HL-60 (cell line): ENCODE data around the gene MSN.
"Not testable (repeated sequence)": the region's sequence is repeated elsewhere in the genome, so short reads cannot be mapped to it uniquely, and the experiment has no call there.

Experiments
- DNase-seq, 2 experiments: peaks; one replicate each; pipeline ENCODE4 v3.0.0-alpha.2; 2010 to 2020; ENCODE audit warnings: low read depth in 1 of 2, low spot score in 1 of 2
- H3K27ac ChIP-seq: fragments of 250-450 bp; sonication (Bioruptor Pico); replicated peaks from 2 replicates; pipeline ENCODE4 v1.5.1; 2020; ENCODE audit warnings: mild to moderate bottlenecking, moderate library complexity
- H3K27me3 ChIP-seq: fragments of 250-450 bp; sonication (Bioruptor Pico); 2 replicates; pipeline ENCODE4 v1.5.1; 2021; ENCODE audit warnings: mild to moderate bottlenecking, moderate library complexity; ENCODE audit not compliant: insufficient read depth, poor library complexity, severe bottlenecking
- H3K4me3 ChIP-seq: replicated peaks from 2 replicates; pipeline ENCODE4 v1.5.1; 2011; ENCODE audit warnings: mild to moderate bottlenecking, control low read depth, low read length; ENCODE audit not compliant: insufficient read depth
- GABPA ChIP-seq: IDR thresholded peaks from 2 replicates; pipeline ENCODE4 v1.6.1; 2012; ENCODE audit warnings: low read depth
- POLR2AphosphoS5 ChIP-seq: IDR thresholded peaks from 2 replicates; pipeline ENCODE4 v1.6.1; 2012; ENCODE audit warnings: low read depth
- SPI1 ChIP-seq: IDR thresholded peaks from 2 replicates; pipeline ENCODE4 v1.6.1; 2012; ENCODE audit warnings: low read depth, mild to moderate bottlenecking, borderline replicate concordance
- TF ChIP-seq, protein P1 (sequence below): IDR thresholded peaks from 2 replicates; pipeline ENCODE4 v1.6.1; 2012; ENCODE audit warnings: low read depth; ENCODE audit not compliant: insufficient replicate concordance
- TF ChIP-seq, protein P2 (sequence below): IDR thresholded peaks from one replicate; pipeline ENCODE4 v1.5.1; 2011; ENCODE audit warnings: low read length, control low read depth, inconsistent platforms; ENCODE audit not compliant: insufficient read depth

The MSN gene

GRCh38 chrX:65634732-65635131, 32.7 kb upstream of the MSN start:
- Histone ChIP-seq H3K27ac (no peak overlapping the region), H3K4me3 (no peak overlapping the region), H3K27me3 (no peaks in the 10 kb centered on the region)
- DNase-seq = no peak
- TF ChIP-seq, protein P1, sequence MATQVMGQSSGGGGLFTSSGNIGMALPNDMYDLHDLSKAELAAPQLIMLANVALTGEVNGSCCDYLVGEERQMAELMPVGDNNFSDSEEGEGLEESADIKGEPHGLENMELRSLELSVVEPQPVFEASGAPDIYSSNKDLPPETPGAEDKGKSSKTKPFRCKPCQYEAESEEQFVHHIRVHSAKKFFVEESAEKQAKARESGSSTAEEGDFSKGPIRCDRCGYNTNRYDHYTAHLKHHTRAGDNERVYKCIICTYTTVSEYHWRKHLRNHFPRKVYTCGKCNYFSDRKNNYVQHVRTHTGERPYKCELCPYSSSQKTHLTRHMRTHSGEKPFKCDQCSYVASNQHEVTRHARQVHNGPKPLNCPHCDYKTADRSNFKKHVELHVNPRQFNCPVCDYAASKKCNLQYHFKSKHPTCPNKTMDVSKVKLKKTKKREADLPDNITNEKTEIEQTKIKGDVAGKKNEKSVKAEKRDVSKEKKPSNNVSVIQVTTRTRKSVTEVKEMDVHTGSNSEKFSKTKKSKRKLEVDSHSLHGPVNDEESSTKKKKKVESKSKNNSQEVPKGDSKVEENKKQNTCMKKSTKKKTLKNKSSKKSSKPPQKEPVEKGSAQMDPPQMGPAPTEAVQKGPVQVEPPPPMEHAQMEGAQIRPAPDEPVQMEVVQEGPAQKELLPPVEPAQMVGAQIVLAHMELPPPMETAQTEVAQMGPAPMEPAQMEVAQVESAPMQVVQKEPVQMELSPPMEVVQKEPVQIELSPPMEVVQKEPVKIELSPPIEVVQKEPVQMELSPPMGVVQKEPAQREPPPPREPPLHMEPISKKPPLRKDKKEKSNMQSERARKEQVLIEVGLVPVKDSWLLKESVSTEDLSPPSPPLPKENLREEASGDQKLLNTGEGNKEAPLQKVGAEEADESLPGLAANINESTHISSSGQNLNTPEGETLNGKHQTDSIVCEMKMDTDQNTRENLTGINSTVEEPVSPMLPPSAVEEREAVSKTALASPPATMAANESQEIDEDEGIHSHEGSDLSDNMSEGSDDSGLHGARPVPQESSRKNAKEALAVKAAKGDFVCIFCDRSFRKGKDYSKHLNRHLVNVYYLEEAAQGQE = no peak
- TF ChIP-seq GABPA = no peak
- no peak for TF ChIP-seq SPI1
- TF ChIP-seq, protein P2, sequence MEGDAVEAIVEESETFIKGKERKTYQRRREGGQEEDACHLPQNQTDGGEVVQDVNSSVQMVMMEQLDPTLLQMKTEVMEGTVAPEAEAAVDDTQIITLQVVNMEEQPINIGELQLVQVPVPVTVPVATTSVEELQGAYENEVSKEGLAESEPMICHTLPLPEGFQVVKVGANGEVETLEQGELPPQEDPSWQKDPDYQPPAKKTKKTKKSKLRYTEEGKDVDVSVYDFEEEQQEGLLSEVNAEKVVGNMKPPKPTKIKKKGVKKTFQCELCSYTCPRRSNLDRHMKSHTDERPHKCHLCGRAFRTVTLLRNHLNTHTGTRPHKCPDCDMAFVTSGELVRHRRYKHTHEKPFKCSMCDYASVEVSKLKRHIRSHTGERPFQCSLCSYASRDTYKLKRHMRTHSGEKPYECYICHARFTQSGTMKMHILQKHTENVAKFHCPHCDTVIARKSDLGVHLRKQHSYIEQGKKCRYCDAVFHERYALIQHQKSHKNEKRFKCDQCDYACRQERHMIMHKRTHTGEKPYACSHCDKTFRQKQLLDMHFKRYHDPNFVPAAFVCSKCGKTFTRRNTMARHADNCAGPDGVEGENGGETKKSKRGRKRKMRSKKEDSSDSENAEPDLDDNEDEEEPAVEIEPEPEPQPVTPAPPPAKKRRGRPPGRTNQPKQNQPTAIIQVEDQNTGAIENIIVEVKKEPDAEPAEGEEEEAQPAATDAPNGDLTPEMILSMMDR = no peak
- TF ChIP-seq POLR2AphosphoS5 = no peak

DNA sequence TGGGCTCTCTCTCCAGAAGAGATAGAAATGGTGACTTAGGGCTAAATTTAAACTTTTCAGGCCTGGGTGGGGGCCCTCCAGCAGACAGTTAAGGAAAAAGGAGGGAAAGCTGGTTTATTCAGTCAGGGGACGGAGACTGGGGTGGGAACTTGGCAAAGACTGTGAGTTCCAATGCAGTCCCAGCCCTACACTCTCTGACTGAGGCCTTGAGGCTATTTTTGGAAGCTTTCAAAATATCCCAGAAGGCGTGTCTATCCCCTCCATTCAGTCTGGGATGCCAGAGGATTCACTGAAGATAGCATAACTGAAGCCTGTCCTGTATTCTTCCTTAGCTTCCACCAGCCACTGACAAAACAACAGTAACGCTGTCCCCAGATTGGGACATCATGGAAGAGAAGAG, 32.1 kb upstream of the MSN start:
- no peak for TF ChIP-seq POLR2AphosphoS5
- TF ChIP-seq, protein P1 = no peak
- no peak for TF ChIP-seq SPI1
- TF ChIP-seq, protein P2 = no peak
- TF ChIP-seq GABPA = no peak
- Histone ChIP-seq H3K27ac (no peak overlapping the region), H3K27me3 (no peaks in the 10 kb centered on the region), H3K4me3 (no peak overlapping the region)
- DNase-seq = no peak

GRCh38 chrX:65635822-65636221, 31.6 kb upstream of the MSN start:
- DNase-seq = no peak
- Histone ChIP-seq H3K27ac (no peak overlapping the region), H3K4me3 (no peak overlapping the region), H3K27me3 (no peaks in the 10 kb centered on the region)
- TF ChIP-seq GABPA (no peak), POLR2AphosphoS5 (no peak), SPI1 (no peak)
- TF ChIP-seq, protein P1 = no peak
- TF ChIP-seq, protein P2 = no peak

DNA sequence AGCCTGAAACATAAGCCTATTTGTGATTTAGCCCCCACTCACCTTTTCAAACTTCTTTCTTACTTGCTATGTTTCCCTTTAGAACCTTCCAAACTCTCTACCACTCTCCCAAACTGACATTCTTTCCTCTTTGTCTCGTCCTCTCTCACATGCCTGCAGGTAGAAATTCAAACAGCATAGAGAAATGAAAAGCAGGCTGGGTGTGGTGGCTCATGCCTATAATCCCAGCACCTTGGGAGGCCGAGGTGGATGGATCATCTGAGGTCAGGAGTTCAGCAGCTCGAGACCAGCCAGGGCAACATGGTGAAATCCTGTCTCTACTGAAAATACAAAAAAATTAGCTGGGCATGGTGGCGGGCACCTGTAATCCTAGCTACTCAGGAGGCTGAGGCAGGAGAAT, 31.2 kb upstream of the MSN start:
- not testable (repeated sequence) for H3K27me3 ChIP-seq, H3K27ac ChIP-seq, H3K4me3 ChIP-seq, DNase-seq
